HepG2 (cell line): ENCODE measurements around the gene ZNF586. TPM values are rescaled to one million over a fixed set of nuclear protein-coding genes. Genes with fewer than 3 reads are reported as not detected.

ENCODE experiments used
- ATF5 ChIP-seq: sonication (generic); formaldehyde crosslinking; IDR thresholded peaks from 2 replicates; pipeline ENCODE4 v1.4.0; 2020; ENCODE audit warnings: mild to moderate bottlenecking, low read depth, missing genetic modification reagents
- FOXC1 ChIP-seq: sonication (generic); formaldehyde crosslinking; IDR thresholded peaks from 2 replicates; pipeline ENCODE4 v1.8.0; 2022; ENCODE audit warnings: mild to moderate bottlenecking, missing genetic modification reagents, borderline replicate concordance
- MEF2D ChIP-seq: sonication (generic); formaldehyde crosslinking; IDR thresholded peaks from 2 replicates; pipeline ENCODE4 v1.5.1; 2020; ENCODE audit warnings: mild to moderate bottlenecking, missing genetic modification reagents
- MTA1 ChIP-seq: sonication (generic); formaldehyde crosslinking; IDR thresholded peaks from 2 replicates; pipeline ENCODE4 v1.4.0; 2020; ENCODE audit warnings: missing genetic modification reagents, mild to moderate bottlenecking, borderline replicate concordance
- POLR2AphosphoS5 ChIP-seq: IDR thresholded peaks from 2 replicates; pipeline ENCODE4 v1.6.1; 2012; ENCODE audit warnings: low read depth, low read length
- SIN3B ChIP-seq: fragments of 150-350 bp; IDR thresholded peaks from 2 replicates; pipeline ENCODE4 v1.6.1; 2014; ENCODE audit warnings: low read length
- SRF ChIP-seq: IDR thresholded peaks from 2 replicates; pipeline ENCODE4 v1.6.1; 2011; ENCODE audit warnings: mild to moderate bottlenecking, low read depth, low read length, moderate library complexity
- SRSF1 ChIP-seq: fragments of 200-400 bp; formaldehyde crosslinking; optimal IDR thresholded peaks from 2 replicates; pipeline ENCODE3; 2017; ENCODE audit warnings: mild to moderate bottlenecking, low read depth, low read length, moderate library complexity
- THYN1 ChIP-seq: sonication (generic); formaldehyde crosslinking; IDR thresholded peaks from 2 replicates; pipeline ENCODE4 v1.8.1; 2023; ENCODE audit warnings: low read depth, mild to moderate bottlenecking, moderate library complexity, missing genetic modification reagents, borderline replicate concordance
- ZBTB21 ChIP-seq: sonication (generic); formaldehyde crosslinking; IDR thresholded peaks from 2 replicates; pipeline ENCODE4 v1.4.0; 2020; ENCODE audit warnings: missing genetic modification reagents
- ZNF333 ChIP-seq: sonication (generic); formaldehyde crosslinking; IDR thresholded peaks from 2 replicates; pipeline ENCODE4 v1.4.0; 2020; ENCODE audit warnings: mild to moderate bottlenecking, missing genetic modification reagents, borderline replicate concordance
- ZNF496 ChIP-seq: sonication (generic); formaldehyde crosslinking; IDR thresholded peaks from 2 replicates; pipeline ENCODE4 v1.8.1; 2023; ENCODE audit warnings: mild to moderate bottlenecking, moderate library complexity, missing genetic modification reagents; ENCODE audit not compliant: insufficient replicate concordance
- ZNF574 ChIP-seq: sonication (generic); formaldehyde crosslinking; IDR thresholded peaks from 2 replicates; pipeline ENCODE4 v1.4.0; 2020; ENCODE audit warnings: missing genetic modification reagents
- ZNF678 ChIP-seq: sonication (generic); formaldehyde crosslinking; IDR thresholded peaks from 2 replicates; pipeline ENCODE4 v1.4.0; 2020; ENCODE audit warnings: mild to moderate bottlenecking, missing genetic modification reagents
- ZNF770 ChIP-seq: sonication (generic); formaldehyde crosslinking; IDR thresholded peaks from 2 replicates; pipeline ENCODE4 v1.5.0; 2020; ENCODE audit warnings: mild to moderate bottlenecking, missing genetic modification reagents
- ZNF773 ChIP-seq: sonication (generic); formaldehyde crosslinking; IDR thresholded peaks from 2 replicates; pipeline ENCODE4 v1.4.0; 2020; ENCODE audit warnings: missing genetic modification reagents, borderline replicate concordance
- ZNF790 ChIP-seq: sonication (generic); formaldehyde crosslinking; IDR thresholded peaks from 2 replicates; pipeline ENCODE4 v1.8.0; 2022; ENCODE audit warnings: missing genetic modification reagents, mild to moderate bottlenecking, borderline replicate concordance
- polyA plus RNA-seq, 8 experiments: library from polyadenylated mRNA; depleted of rRNA in 3 of 8; stranded (reverse) in 7 of 8; unstranded in 1 of 8; fragments of >200 nt; fragmentation: Illumina TruSeq in 4 of 8; extraction: Trizol in 4 of 8; gene quantifications; 2 replicates each; pipeline versions ENCODE4 v1.2.1 to v1.2.3, GENCODE V29; 2011 to 2016; ENCODE audit warnings: low read depth in 4 of 8, missing spikeins in 1 of 8, mixed read lengths in 1 of 8; ENCODE audit not compliant: insufficient read depth in 1 of 8
- total RNA-seq, 5 experiments: library from RNA; depleted of rRNA; stranded (reverse); fragments of >200 nt; fragmentation: Illumina TruSeq; extraction: Trizol; gene quantifications; 2 replicates each; pipeline ENCODE4 v1.2.3, GENCODE V29; 2016; ENCODE audit warnings: low read depth in 1 of 5
- TF ChIP-seq, protein P1 (sequence below): sonication (generic); formaldehyde crosslinking; IDR thresholded peaks from 2 replicates; pipeline ENCODE4 v1.5.1; 2020; ENCODE audit warnings: missing genetic modification reagents, mild to moderate bottlenecking, borderline replicate concordance
- TF ChIP-seq, protein P2 (sequence below): sonication (generic); formaldehyde crosslinking; IDR thresholded peaks from 2 replicates; pipeline ENCODE4 v1.4.0; 2020; ENCODE audit warnings: missing genetic modification reagents, mild to moderate bottlenecking, borderline replicate concordance

The ZNF586 gene
- total and polyA plus RNA-seq, 2 of the 13 experiments (the other 11 are each of a cell fraction or from before 2014, with no cell fraction given), result 0.50 to 3.4 TPM

DNA sequence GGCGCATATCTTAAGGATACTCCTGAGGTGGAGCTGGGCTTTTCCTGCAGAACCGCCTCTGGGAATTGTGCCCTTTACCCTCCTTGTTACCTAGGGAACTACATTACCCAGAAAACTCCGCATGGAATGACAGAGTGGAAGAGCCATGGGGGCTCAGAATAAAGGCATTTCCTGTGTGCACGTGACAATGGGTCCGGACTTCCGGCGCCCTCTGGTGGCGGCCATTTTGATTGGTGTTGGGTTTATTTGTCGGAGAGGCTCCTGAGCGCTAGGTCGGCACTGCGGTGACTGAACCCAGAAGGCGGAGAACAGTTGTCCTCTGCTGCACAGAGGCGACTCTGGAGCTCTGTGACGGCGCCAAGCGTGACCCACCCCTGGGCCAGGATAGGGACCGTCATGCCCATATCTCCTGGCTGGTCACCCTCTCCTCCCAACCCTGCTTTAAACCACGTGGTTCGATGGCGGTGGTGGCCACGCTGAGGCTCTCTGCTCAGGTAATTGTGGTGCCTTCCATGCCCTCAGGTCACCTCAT lies 60.7 kb downstream of the ZNF586 start, which contains the start of gene ZNF587B (continued):
- TF ChIP-seq SRF, result no peak
- no peak for TF ChIP-seq SIN3B
- TF ChIP-seq FOXC1, result no peak; the same call in 1 of the 2 replicates
- TF ChIP-seq ZNF496 (CRISPR knock-in tag), result no peak
- no peak for TF ChIP-seq ZBTB21 (CRISPR knock-in tag)
- peak; percentile 55; the same call in 1 of the 2 replicates for TF ChIP-seq ZNF574 (CRISPR knock-in tag)
- peak; percentile 56 for TF ChIP-seq ZNF770 (CRISPR knock-in tag)
- TF ChIP-seq ZNF790 (CRISPR knock-in tag), result no peak
- no peak for TF ChIP-seq MEF2D (CRISPR knock-in tag)
- TF ChIP-seq, protein P1, sequence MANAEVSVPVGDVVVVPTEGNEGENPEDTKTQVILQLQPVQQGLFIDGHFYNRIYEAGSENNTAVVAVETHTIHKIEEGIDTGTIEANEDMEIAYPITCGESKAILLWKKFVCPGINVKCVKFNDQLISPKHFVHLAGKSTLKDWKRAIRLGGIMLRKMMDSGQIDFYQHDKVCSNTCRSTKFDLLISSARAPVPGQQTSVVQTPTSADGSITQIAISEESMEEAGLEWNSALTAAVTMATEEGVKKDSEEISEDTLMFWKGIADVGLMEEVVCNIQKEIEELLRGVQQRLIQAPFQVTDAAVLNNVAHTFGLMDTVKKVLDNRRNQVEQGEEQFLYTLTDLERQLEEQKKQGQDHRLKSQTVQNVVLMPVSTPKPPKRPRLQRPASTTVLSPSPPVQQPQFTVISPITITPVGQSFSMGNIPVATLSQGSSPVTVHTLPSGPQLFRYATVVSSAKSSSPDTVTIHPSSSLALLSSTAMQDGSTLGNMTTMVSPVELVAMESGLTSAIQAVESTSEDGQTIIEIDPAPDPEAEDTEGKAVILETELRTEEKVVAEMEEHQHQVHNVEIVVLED, result 0 out of 2 replicates have a peak, but pooled peaks have one; percentile 33
- no peak for TF ChIP-seq ZNF773
- TF ChIP-seq ATF5 (CRISPR knock-in tag), result no peak
- TF ChIP-seq MTA1, result no peak
- TF ChIP-seq THYN1 (CRISPR knock-in tag), result no peak
- no peak for TF ChIP-seq ZNF678 (CRISPR knock-in tag)
- TF ChIP-seq, protein P2, sequence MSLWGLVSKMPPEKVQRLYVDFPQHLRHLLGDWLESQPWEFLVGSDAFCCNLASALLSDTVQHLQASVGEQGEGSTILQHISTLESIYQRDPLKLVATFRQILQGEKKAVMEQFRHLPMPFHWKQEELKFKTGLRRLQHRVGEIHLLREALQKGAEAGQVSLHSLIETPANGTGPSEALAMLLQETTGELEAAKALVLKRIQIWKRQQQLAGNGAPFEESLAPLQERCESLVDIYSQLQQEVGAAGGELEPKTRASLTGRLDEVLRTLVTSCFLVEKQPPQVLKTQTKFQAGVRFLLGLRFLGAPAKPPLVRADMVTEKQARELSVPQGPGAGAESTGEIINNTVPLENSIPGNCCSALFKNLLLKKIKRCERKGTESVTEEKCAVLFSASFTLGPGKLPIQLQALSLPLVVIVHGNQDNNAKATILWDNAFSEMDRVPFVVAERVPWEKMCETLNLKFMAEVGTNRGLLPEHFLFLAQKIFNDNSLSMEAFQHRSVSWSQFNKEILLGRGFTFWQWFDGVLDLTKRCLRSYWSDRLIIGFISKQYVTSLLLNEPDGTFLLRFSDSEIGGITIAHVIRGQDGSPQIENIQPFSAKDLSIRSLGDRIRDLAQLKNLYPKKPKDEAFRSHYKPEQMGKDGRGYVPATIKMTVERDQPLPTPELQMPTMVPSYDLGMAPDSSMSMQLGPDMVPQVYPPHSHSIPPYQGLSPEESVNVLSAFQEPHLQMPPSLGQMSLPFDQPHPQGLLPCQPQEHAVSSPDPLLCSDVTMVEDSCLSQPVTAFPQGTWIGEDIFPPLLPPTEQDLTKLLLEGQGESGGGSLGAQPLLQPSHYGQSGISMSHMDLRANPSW (CRISPR knock-in tag), result no peak
- no peak for TF ChIP-seq SRSF1
- no peak for TF ChIP-seq ZNF333 (CRISPR knock-in tag)
- TF ChIP-seq POLR2AphosphoS5, result no peak
